Measurements from ENCODE around the gene MFRP. TPM values are rescaled to one million over a fixed set of nuclear protein-coding genes. Genes with fewer than 3 reads are reported as not detected.

Gene MFRP
- total RNA-seq, 2 experiments from 2014 or later = not detected

- no peak for ATAC-seq (ENCODE audit: poor library complexity)
- Mint-ChIP-seq H3K27me3 (peaks cover 53% of the 10 kb centered on the region), H3K27ac (no peak overlapping the region), H3K36me3 (ENCODE audit: low read depth) (no peaks in the 10 kb centered on the region), H3K9me3 (no peaks in the 10 kb centered on the region), H3K4me3 (no peak overlapping the region), H3K4me1 (ENCODE audit: low read depth) (peaks cover 14% of the 10 kb centered on the region)
- intact Hi-C loops (cut with DNase I, micrococcal nuclease) = no loop called here
- no peak for TF ChIP-seq CTCF (IDR thresholded peaks at IDR 0.05)
- Histone ChIP-seq H3K27ac (ENCODE audit: low read depth in 1 of 2, low read length in 2 of 2) (no peak overlapping the region), H3K36me3 (ENCODE audit: insufficient read depth, low read length) (no peaks in the 10 kb centered on the region), H3K4me1 (ENCODE audit: insufficient read depth, low read length) (peaks cover 18% of the 10 kb centered on the region), H3K27me3 (ENCODE audit: control insufficient read depth in 1 of 2, insufficient read depth in 2 of 2, low read length in 2 of 2) (peaks cover 31 to 48% of the 10 kb centered on the region in 2 experiments), H3K9me3 (ENCODE audit: control insufficient read depth in 1 of 2, insufficient read depth in 1 of 2, low read length in 2 of 2) (no peaks in the 10 kb centered on the region), H3K4me3 (ENCODE audit: low read length) (no peak overlapping the region)
- DNase-seq = no peak
- CTCF ChIA-PET = interaction anchor here (0.5 to 2.5 kb wide), 3 partner anchors 13 to 331 kb away, joined by 3 to 10 read pairs (median 3); partner anchors contain the start of gene USP2
- POLR2A ChIA-PET = interaction anchor here (0.5 kb wide), 1 partner anchor 924 kb away, joined by 4 read pairs; no protein-coding TSS in a partner anchor
These were observed 15.6 kb upstream of the MFRP start for GRCh38 chr11:119361941-119362725.

GRCh38 chr11:119361056-119361787, 14.7 kb upstream of the MFRP start:
- POLR2A ChIA-PET = no interaction called here
- no peak overlapping the region for H3K27ac Mint-ChIP-seq
- peaks cover 22 to 40% of the 10 kb centered on the region in 2 experiments for H3K27me3 ChIP-seq (ENCODE audit: control insufficient read depth in 1 of 2, insufficient read depth in 2 of 2, low read length in 2 of 2)
- intact Hi-C loops (cut with DNase I, micrococcal nuclease) = no loop called here
- peaks cover 26% of the 10 kb centered on the region for H3K4me1 ChIP-seq (ENCODE audit: insufficient read depth, low read length)
- TF ChIP-seq CTCF (IDR thresholded peaks at IDR 0.05) = no peak
- CTCF ChIA-PET = interaction anchor here (0.5 to 2.5 kb wide), 4 partner anchors 14 to 330 kb away, joined by 3 to 10 read pairs (median 4); partner anchors contain the start of gene USP2
- H3K9me3 Mint-ChIP-seq = no peaks in the 10 kb centered on the region
- H3K9me3 ChIP-seq (ENCODE audit: control insufficient read depth in 1 of 2, insufficient read depth in 1 of 2, low read length in 2 of 2) = no peaks in the 10 kb centered on the region
- no peaks in the 10 kb centered on the region for H3K36me3 ChIP-seq (ENCODE audit: insufficient read depth, low read length)
- peaks cover 19% of the 10 kb centered on the region for H3K4me1 Mint-ChIP-seq (ENCODE audit: low read depth)
- H3K27me3 Mint-ChIP-seq = peaks cover 50% of the 10 kb centered on the region
- H3K4me3 ChIP-seq (ENCODE audit: low read length) = no peak overlapping the region
- ATAC-seq (ENCODE audit: poor library complexity) = no peak
- no peak overlapping the region for H3K27ac ChIP-seq (ENCODE audit: low read depth in 1 of 2, low read length in 2 of 2)
- no peak overlapping the region for H3K4me3 Mint-ChIP-seq
- no peaks in the 10 kb centered on the region for H3K36me3 Mint-ChIP-seq (ENCODE audit: low read depth)
- DNase-seq = no peak

GRCh38 chr11:119359365-119360214, 13.1 kb upstream of the MFRP start:
- Histone ChIP-seq H3K9me3 (ENCODE audit: control insufficient read depth in 1 of 2, insufficient read depth in 1 of 2, low read length in 2 of 2) (no peaks in the 10 kb centered on the region), H3K4me3 (ENCODE audit: low read length) (no peak overlapping the region), H3K36me3 (ENCODE audit: insufficient read depth, low read length) (no peaks in the 10 kb centered on the region), H3K27me3 (ENCODE audit: control insufficient read depth in 1 of 2, insufficient read depth in 2 of 2, low read length in 2 of 2) (peaks cover 11 to 31% of the 10 kb centered on the region in 2 experiments), H3K4me1 (ENCODE audit: insufficient read depth, low read length) (peaks cover 29% of the 10 kb centered on the region), H3K27ac (ENCODE audit: low read depth in 1 of 2, low read length in 2 of 2) (no peak overlapping the region)
- intact Hi-C loops (cut with DNase I, micrococcal nuclease) = loop anchor here in 1 of 2 experiments (5.0 to 10.0 kb wide), 2 partner anchors 375 to 748 kb away; no protein-coding TSS in a partner anchor
- Mint-ChIP-seq H3K36me3 (ENCODE audit: low read depth) (no peaks in the 10 kb centered on the region), H3K27me3 (peaks cover 50% of the 10 kb centered on the region), H3K27ac (no peak overlapping the region), H3K9me3 (no peaks in the 10 kb centered on the region), H3K4me3 (no peak overlapping the region), H3K4me1 (ENCODE audit: low read depth) (peaks cover 15% of the 10 kb centered on the region)
- ChIA-PET POLR2A (no interaction called here), CTCF (interaction anchor here (1.8 kb wide), 1 partner anchor 115 kb away, joined by 4 read pairs; no protein-coding TSS in a partner anchor)
- no peak for DNase-seq
- no peak for ATAC-seq (ENCODE audit: poor library complexity)
- TF ChIP-seq CTCF (IDR thresholded peaks at IDR 0.05) = no peak
